ENCODE measurements around the gene SFXN3. TPM values are rescaled to one million over a fixed set of nuclear protein-coding genes. Genes with fewer than 3 reads are reported as not detected.

The SFXN3 gene
- total RNA-seq, 1 donor, result 81.6 TPM

- DNase-seq (ENCODE audit: low read depth), result no peak
- no peak for TF ChIP-seq CTCF (IDR thresholded peaks at IDR 0.05; ENCODE audit: insufficient read depth, low read depth, low read length)
These were observed 25.0 kb upstream of the SFXN3 start for GRCh38 chr10:101005869-101006567.

GRCh38 chr10:101006593-101007098 lies 24.4 kb upstream of the SFXN3 start:
- DNase-seq (ENCODE audit: low read depth), result no peak
- H3K4me3 ChIP-seq (ENCODE audit: low read depth, low read length), result no peak overlapping the region
- TF ChIP-seq CTCF (IDR thresholded peaks at IDR 0.05; ENCODE audit: insufficient read depth, low read depth, low read length), result no peak

More at GRCh38 chr10:101005869-101006567, 25.0 kb upstream of the SFXN3 start:
- no peak overlapping the region for H3K4me3 ChIP-seq (ENCODE audit: low read depth, low read length)

GRCh38 chr10:101007099-101007711 lies 23.8 kb upstream of the SFXN3 start:
- DNase-seq (ENCODE audit: low read depth), result peak; percentile 28
- TF ChIP-seq CTCF (IDR thresholded peaks at IDR 0.05; ENCODE audit: insufficient read depth, low read depth, low read length), result no peak
- no peak overlapping the region for H3K4me3 ChIP-seq (ENCODE audit: low read depth, low read length)

GRCh38 chr10:101007915-101008822 lies 22.9 kb upstream of the SFXN3 start:
- no peak for DNase-seq (ENCODE audit: low read depth)

GRCh38 chr10:101008823-101009423 lies 22.1 kb upstream of the SFXN3 start:
- H3K4me3 ChIP-seq (ENCODE audit: low read depth, low read length), result no peak overlapping the region
- no peak for DNase-seq (ENCODE audit: low read depth)
- no peak for TF ChIP-seq CTCF (IDR thresholded peaks at IDR 0.05; ENCODE audit: insufficient read depth, low read depth, low read length)

More at GRCh38 chr10:101007915-101008822, 22.9 kb upstream of the SFXN3 start:
- no peak overlapping the region for H3K4me3 ChIP-seq (ENCODE audit: low read depth, low read length)
- TF ChIP-seq CTCF (IDR thresholded peaks at IDR 0.05; ENCODE audit: insufficient read depth, low read depth, low read length), result no peak

- H3K4me3 ChIP-seq (ENCODE audit: low read depth, low read length), result no peak overlapping the region
- TF ChIP-seq CTCF (IDR thresholded peaks at IDR 0.05; ENCODE audit: insufficient read depth, low read depth, low read length), result no peak
These were observed 20.7 kb upstream of the SFXN3 start for GRCh38 chr10:101010329-101010728.

More at GRCh38 chr10:101010329-101010728, 20.7 kb upstream of the SFXN3 start:
- DNase-seq (ENCODE audit: low read depth), result no peak
